Stimulated activated CD4-positive, alpha-beta T cell treated with anti-CD3 and anti-CD28 coated beads, TNF-alpha, amount 100 ng/mL, for 24 hours (primary cell): ENCODE measurements around the gene THBS3.
"Not testable (repeated sequence)": the region's sequence is repeated elsewhere in the genome, so short reads cannot be mapped to it uniquely, and the experiment has no call there.

Experiments
- DNase-seq, 3 experiments: peaks; one replicate each; pipeline ENCODE4 v3.0.0-alpha.2; 2020; ENCODE audit warnings: low read depth in 3 of 3

The THBS3 gene

DNA sequence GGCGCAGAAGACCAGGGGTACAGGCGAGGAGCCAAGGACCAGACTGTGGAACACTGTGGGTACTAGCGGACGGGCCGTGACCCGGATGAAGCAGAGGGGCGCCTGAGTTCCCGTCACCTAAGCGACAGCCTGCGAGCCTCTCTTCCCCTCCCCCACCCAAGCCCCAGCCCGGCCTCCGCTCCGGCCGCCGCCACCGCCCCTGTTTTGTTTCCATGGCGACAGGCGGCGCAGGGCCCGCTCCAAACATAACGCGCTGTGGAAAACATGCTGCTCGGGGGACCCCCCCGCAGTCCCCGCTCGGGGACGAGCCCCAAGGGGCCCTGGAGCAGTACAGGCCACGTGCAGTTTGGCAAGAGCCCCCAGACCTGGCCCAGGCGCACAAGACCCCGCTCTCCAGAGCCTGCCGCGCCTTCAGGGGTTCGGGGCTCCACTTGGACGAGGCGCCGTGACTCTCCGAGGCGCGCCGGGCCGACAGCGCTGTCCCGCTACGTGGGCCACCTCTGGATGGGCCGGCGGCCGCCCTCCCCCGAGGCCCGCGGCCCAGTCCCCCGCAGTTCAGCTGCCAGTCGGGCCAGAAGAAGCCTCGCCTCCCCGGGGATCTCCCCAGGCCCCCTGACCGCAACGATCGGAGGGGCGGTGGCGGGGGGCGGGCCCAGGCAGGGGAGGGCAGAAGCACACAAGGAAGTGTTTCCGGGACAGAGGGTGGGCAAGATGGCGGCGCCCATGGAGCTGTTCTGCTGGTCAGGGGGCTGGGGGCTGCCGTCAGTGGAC, 1.0 kb upstream of the THBS3 start, which contains the start of gene MTX1:
Gene MTX1, plus strand, starts transcription at position 155 of the 771 bp plus-strand sequence. Its CDS starts 110 bp downstream, at position 265.
- peak; percentile 73 to 88 (median 80) for DNase-seq

DNA sequence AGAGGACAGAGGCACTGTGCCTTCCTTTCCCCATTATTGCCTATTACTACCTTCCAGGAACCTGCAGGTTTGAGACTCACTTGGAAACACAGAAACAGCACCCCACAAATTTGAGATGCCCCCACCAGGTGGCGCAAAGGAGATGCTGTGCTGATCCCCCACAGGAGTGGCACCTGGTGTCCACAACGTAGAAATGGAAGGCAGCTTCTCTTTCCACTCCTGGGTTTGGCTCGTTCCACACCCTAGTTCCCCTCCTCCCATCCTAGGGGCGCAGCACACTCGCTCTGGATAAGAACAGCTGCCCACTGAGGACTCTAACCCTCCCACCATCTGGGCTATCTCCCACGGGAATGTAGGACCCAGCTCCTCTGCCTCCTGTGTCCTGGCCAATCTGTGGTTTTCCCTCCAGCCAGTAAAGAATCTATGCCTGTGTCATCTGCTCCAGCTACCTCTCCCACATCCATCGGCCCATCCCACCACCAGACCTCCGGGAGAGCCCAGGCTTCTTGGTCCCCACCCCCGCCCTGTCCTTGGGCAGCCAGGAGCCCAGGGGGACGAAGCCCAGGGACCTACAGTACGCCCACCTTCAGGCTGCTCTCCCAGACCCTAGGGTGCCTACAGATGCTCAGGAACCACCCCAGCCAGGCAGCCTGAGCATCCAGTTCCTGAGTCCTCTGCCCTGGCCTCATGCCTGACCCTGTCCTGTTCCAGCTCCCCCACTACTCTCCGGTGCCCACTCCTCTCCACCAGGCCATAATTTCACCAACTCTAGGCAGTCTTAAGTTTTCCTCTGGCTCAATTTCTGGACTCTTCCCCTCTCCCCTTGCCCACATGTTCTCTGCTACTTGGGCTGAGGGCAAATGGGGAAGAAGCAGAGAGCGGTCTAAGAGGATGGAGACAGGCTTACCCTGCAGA, 549 bp downstream of the THBS3 start:
- DNase-seq, result peak; percentile 77 to 91 (median 83)

DNA sequence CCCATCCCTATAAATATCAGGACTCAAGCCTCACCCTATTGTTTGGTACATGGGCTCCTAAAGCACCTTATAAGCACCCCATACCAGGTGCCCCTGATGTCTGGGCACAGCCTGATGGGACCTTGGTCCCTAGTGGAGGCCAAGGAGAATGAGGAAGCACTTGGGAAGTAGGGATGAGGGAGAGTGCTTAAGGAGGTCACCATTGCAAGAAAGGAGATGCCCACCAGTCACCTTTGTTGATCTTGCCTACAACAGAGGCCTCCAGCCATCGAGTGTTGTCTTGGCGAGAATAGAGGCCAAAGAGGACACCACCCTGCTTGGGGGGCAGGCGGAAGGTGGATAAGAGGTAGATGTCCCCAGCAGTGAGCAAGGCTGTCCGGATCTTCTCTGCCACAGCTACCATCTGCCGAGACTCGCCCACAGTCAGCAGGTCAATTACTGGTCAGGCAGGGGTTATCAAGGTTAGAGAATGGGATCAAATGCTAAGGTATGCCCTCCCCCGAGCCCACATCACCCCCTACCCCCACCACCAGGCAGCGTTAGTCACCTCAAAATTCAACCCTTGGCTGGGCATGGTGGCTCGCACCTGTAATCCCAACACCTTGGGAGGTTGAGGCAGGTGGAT, 1.6 kb downstream of the THBS3 start:
- no peak for DNase-seq

DNA sequence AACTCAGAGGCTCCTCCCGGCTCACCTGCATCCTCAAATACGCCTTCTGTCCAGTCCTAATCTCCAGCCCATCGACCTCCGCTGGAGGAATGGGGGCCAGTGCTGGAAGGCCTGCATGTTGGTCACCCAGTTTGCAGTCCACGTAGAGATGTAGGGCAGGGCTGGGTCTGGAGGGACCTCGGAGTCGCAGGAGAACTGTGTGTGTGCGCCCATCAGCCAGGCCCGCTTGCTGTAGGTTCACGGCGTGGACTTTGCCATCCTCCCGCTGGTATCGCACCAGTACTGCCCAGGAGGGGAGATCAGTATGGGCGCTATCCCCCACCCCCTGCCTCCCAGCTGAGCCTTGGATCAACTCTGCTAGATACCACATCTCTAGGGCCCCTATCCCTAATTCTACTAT, 2.7 kb downstream of the THBS3 start:
- DNase-seq, result no peak

DNA sequence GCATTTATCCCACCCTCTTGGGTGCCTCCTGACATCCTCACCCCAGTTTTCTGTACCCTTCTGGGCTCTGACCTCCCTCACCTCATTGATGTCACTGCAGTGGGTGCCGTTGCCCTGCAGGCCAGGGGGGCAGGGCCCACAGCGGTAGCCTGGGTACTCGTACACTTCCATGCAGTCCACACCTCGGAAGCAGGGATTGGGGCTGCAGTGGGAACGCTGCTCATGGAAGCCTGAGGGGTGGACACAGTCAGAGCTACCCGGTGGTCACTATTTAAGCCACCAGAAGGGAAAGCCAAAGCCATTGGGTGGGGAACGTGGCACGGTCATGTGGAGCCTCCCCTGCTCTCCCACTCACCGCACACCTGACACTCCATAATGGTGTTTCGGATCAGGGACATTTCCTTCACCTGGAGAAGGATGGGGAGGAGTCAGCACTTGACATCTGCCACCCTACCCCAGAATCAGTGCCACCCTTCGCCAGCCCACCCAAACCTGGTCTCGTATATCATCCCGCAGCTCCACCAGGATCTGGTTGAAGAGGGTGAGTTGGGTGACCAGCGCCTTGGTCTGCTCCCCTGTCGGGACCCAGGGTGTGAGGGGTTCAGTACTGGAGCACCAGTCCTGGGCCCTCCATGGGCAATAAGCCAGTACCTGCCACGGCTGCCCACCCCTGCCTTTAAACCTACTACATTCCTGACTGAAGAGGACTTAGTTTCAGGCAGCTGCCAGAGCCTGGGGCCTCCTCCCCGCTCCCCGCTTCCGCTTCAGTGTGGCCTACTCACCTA, 4.8 kb downstream of the THBS3 start:
- DNase-seq, result no peak

DNA sequence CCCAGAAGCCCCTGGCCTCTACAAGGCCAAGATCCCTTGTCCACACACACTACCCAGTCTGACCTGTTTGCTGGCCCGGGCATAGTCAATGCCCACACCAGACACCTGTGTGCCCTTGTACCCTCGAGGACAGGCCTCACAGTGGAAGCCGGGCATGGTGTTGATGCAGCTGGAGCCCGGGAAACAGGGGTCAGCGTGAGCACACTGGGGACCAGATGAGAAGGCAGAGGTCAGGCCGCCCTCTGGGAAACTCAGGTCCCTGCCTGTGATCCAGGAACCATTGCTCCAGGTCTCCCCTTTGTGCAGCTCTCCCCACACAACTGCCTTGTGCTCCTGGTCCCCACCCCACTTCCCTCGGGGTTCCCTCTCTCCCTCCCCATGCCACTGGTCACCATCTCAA, 5.5 kb downstream of the THBS3 start:
- DNase-seq, result no peak

DNA sequence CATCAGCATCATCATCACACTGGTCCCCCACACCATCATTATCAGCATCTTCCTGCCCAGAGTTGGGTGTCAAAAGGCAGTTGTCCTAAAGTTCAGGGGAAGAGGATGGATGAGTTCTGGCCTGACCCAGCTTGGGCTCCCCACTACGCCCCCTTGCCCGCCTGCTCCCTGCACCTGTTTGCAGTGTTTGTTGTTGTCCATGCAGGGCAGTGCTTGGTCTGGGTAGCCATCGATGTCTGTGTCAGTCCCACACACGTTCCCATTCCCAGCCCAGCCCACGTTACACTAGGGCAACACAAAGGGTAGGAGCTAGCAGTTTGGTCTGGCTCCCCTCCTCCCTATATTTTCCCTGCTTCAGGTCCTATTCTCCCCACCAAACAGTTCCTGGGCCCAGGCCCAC, 6.8 kb downstream of the THBS3 start:
- no peak for DNase-seq

DNA sequence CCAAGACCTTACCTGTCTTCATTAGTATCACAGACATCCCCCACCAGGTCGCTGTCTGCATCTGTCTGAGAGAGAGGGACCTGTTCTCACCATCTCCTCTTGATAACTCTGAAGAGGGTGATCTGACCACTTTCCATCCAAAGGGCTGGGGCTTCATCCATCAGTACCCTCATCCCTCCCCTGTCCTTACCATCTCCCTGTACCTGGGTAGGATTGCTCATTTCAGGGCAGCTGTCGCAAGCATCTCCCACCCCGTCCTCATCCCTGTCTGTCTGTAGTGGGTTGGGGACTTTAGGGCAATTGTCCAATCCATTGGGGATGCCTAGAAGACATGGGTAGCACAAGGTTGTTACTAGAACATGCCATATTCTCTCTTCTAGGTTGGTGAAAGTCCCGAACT, 7.9 kb downstream of the THBS3 start:
- no peak for DNase-seq

DNA sequence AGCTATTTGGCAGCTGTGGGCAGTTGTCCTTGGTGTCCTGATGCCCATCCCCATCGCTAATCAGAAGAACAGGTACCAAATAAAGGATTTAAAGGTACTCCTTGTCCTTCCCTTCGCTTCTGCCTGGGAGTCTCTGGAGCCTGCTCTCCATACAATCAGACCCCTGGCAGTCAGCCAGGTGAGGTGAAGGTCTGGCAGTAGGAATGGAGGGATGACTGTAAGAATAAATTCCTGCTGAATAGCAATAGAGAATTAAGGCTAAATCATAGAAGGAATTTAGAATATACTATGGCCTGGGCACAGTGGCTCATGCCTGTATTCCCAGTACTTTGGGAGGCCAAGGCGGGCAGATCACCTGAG, 9.2 kb downstream of the THBS3 start:
- no peak for DNase-seq

DNA sequence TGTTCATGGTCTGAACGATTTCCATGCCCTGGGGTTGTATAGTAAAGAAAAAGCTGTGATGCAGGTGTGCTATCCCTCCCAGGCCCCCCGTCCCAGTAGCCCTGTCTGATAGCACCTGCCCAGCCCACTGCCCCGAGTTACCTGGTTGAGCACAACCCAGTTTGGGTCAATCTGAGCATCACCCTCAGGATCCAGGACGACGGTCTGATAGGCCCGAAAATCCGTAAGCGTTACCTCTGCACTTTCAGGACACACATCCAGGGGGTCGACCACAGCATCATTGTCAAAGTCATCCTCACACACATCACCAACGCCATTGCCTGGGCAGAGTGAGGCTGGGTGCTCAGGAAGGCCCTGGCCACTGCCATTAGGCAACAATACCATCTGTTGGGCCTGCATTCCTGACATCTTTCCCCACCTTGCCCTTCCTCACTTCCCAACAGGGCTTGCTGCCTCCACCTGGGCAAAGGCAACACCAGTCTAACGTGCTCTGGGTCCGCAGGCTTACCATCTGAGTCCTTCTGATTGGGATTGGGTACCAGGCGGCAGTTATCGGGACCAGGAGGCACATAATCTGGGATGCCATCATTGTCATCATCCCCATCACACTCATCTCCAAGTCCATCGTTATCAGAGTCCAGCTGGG, 9.7 kb downstream of the THBS3 start:
- no peak for DNase-seq

DNA sequence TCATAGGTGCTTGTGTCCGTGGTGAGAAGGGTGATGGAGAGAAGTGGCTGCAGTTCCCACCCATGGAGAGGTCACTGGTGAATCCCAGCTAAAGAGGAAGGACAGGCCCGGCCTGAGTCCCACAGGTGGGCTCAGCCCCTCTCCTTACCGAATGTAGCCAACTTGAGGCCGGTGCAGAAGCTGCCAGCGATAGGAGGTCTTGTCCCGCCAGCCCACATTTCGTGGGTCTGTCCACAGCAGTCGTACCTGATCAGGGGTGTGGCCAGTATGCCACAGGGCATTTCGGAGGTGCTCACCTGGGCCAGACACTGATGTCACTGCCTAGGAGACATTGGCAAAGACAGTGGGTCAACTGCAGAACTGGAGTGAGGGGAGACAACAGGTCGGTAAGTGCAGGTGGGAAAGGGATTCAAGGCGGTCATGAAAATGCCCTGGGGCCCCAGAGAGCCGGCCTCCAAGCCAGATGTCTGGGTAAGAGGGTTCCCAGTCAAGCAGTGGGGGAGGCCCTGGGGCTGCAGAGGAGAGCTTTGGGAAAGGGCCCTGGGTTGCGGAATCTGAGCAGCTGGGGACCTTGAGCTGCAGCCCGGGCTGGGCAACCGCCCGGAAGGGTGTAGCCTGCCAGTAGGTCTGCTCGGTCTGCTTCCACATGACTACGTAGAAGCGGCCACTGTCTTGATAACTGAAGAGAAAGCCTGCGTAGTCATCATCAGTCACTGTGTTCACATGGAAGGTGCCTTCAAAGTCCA, 10.6 kb downstream of the THBS3 start:
- no peak for DNase-seq

DNA sequence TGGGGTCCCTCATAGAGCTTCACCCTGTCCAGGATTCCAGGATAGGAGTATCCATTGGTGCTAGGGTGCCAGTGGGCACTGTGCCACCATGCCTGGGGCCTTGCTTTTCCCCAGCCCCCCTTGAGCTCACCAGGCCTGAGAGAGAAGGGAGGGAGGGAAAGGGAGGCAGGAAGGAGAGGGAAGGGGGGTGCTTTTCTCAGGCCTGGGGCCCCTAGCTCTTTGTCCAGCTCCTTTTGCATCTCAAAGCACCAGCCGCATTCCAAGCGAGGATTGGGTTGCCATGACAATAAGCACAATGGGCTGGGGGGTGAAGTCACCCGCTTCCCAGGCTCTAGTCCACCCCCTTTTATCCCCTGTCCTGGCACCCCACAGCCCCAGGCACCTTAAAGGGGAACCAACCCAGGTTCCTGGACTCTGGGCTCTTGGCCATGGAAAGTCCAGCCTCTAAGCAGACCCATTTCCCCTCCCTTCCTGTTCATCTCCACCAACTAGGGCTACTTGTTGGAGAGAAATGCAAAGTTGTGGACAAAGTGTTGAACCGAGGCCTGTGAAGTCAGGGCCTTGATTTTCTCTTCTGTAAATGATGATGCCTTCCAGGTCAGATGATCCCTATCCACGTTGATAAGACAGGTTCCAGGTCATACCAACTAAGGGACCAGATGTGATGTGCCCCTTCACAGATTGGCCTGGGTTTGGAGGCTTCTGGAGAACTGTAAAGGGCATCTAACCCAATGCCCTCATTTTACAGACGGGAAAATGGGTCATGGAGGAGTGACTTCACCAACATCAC, 11.4 kb downstream of the THBS3 start:
- DNase-seq, result no peak

DNA sequence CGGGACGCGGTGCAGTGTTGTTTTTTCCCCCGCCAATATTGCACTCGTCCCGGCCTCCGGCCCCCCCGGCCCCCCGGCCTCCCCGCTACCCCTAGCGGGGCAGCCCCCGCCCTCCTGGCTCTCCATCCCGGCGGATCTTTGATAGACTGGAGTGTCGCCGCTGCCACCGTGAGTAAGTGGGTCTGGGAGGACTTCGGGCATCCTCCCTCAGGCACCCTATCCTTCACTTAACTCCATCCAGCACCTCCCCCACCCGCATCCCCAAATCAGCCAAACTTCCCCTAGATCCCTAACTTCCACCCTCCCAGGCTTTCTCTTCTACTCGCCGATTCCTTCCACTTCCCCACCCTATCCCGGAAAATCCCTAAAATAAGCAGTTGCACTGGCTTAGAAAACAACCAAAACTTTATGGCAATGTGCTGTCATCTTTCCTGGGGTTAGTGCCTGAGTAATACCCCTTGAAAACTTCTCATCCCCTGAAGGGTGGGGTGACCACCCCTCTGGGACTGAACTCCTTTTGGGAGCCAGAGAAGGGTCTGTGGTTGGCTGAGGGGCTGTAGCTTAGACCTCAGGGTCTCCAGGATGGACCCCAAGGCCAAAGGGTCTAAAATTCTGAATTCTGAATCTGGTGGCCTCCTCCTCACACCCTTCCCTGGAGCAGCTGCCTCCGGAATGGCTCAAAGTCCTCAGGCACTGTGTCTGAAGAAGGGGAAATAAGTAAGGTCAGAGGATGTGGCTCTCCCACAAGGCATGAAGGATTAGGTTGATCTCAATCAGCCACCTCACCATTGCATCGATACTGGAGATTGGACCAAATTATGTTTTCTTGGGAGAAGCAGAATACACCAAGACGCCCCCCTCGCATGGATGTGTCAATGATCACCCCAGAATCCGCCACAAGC, 12.2 kb downstream of the THBS3 start:
- peak in 1 of 3 experiments; percentile 5 for DNase-seq

DNA sequence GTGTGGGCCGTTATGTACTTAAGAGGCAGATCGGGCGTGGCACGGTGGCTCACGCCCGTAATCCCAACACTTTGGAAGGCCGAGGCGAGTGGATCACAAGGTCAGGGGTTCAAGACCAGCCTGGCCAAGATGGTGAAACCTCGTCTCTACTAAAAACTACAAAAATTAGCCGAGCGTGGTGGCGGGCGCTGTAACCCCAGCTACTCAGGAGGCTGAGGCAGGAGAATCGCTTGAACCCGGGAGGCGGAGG, 13.8 kb downstream of the THBS3 start:
- not testable (repeated sequence) for DNase-seq

DNA sequence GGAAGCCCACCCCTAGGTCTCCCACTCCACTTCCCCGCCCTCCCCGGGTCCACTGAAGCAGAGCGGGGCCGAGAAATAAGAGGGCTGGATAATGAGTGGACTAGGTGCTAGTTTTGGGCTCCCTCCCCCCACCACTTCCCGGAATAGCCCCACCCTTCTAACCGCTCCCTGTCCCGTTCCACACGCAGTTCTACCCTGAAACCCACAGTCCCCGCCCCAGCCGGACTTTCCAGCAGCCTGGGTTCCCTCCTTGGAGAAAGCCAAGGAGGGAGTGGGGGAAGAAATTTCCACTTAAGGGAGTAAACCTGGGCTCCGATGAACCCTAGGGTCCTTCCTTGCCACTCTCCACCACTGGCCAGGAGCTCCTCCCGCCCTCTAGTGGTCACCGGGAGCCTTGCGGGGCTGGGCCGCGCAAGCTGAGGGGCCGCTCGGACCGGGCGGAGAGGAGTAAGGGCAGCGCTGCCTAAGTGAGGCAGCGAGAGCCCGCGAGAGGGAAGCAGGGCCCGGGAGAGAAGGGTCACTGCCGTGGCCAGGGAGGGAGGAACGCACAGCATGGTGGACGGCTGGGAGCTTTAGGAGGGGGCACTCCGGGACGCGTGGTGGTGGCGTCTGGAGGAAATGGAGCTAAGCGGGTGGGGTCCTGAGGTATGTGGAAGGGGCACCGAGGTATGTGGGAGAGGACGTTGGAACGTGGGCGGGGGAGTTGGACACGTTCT, 14.3 kb downstream of the THBS3 start:
- DNase-seq, result peak; percentile 56 to 88 (median 61)

DNA sequence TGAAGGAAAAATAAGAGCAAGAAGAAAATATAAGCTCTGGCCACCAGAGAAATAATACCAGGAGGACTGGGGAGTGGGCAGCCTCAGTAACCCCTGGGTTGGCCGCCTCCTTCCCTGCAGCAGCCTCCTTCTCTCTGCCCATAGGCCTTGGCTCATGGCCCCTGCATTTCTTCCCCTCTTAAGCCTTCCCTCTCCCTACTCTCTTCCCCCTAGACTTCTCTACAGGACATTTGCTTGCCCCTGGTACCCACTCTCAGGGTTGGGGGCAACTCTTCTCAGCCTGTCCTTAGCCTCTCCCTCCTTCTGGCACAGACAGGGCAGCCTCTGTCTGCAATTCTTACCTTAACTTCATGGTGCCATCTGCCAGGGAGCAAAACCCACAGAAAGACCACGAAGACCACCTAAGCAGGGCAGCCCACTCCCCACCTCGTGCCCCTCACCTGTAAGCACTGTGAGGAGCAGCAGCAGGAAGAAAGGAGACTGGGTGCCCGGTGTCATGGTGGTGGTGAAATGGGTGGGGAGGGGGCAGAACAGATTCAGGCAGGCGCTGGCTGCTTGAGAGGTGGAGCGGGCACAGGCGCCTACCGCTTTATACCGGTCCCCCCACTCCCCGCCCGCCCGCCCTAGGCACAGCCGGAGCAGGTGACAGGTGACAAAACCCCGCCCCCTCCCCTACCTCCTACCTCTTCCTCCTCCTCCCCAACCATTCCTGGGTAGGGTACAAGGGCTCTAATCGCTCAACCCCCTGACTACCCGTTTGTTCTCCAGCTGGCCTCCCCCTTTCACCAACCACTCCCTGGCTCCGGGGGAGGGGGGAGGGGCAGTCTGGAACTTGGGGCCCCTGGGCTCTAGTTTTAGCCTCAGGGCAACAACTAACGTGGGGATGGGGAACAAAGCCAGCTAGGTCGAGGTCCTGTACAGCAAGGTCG, 15.1 kb downstream of the THBS3 start:
- DNase-seq, result peak in 2 of 3 experiments; percentile 19 to 52

DNA sequence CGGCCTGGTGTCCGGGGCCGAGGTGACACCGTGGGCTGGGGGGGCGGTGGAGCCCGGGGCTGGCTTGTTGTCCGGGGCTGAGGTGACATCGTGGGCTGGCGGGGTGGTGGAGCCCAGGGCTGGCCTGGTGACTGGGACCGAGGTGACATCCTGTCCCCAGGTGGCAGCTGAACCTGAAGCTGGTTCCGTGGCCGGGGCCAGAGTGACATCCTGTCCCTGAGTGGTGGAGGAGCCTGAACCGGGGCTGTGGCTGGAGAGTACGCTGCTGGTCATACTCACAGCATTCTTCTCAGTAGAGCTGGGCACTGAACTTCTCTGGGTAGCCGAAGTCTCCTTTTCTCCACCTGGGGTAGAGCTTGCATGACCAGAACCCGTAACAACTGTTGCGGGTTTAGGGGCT, 15.8 kb downstream of the THBS3 start:
- no peak for DNase-seq
